Common myeloid progenitor, CD34-positive (primary cell): Measurements from ENCODE around the gene ZNF337.

Experiments used
- CTCF ChIA-PET: fragments of 350-600 bp; sonication (Branson Sonifier 250); formaldehyde crosslinking; loops from one replicate; lab custom pipeline; 2021; ENCODE audit warnings: antibody characterized with exemption; lab: Charles Lee
- POLR2A ChIA-PET: fragments of 350-600 bp; sonication (Branson Sonifier 250); formaldehyde crosslinking; loops from one replicate; lab custom pipeline; 2021; ENCODE audit warnings: antibody characterized with exemption; lab: Charles Lee
- DNase-seq, 3 donors: peaks; one replicate each; pipeline versions ENCODE4 v3.0.0 to v3.0.0-alpha.2; 2013
- H3K27ac ChIP-seq, 2 experiments: 1 replicate in 1 of 2; 2 replicates in 1 of 2; pipeline ENCODE4 v1.7.0; 2013; ENCODE audit warnings: inconsistent platforms in 2 of 2, low read length in 2 of 2, mild to moderate bottlenecking in 2 of 2, low read depth in 1 of 2, moderate library complexity in 1 of 2; ENCODE audit not compliant: severe bottlenecking in 2 of 2, insufficient read depth in 1 of 2, poor library complexity in 1 of 2
- H3K27me3 ChIP-seq, 5 experiments: replicated peaks in 2 of 5; 1 replicate in 3 of 5; 2 replicates in 2 of 5; pipeline versions ENCODE4 v1.6.1 to v1.7.0; 2013; ENCODE audit warnings: low read length in 4 of 5, mild to moderate bottlenecking in 2 of 5, moderate library complexity in 2 of 5, inconsistent platforms in 1 of 5; ENCODE audit not compliant: insufficient read depth in 5 of 5, control insufficient read depth in 4 of 5
- H3K36me3 ChIP-seq, 4 experiments: 1 replicate in 2 of 4; 2 replicates in 2 of 4; pipeline versions ENCODE4 v1.6.1 to v1.7.0; 2013; ENCODE audit warnings: low read length in 3 of 4, control low read depth in 1 of 4, mild to moderate bottlenecking in 1 of 4; ENCODE audit not compliant: control insufficient read depth in 4 of 4, insufficient read depth in 4 of 4
- H3K4me1 ChIP-seq, 4 experiments: 1 replicate in 3 of 4; 2 replicates in 1 of 4; pipeline versions ENCODE4 v1.6.1 to v1.7.1; 2013; ENCODE audit warnings: low read length in 3 of 4, mild to moderate bottlenecking in 3 of 4, control low read depth in 1 of 4, inconsistent platforms in 1 of 4, moderate library complexity in 1 of 4; ENCODE audit not compliant: control insufficient read depth in 4 of 4, insufficient read depth in 4 of 4; ENCODE audit errors: control extremely low read depth in 1 of 4
- H3K4me3 ChIP-seq, 7 experiments: 1 replicate in 4 of 7; 2 replicates in 3 of 7; pipeline versions ENCODE4 v1.5.1 to v1.7.0; 2013; ENCODE audit warnings: mild to moderate bottlenecking in 7 of 7, low read length in 6 of 7, moderate library complexity in 6 of 7, inconsistent platforms in 2 of 7, low read depth in 2 of 7, control low read depth in 1 of 7; ENCODE audit not compliant: insufficient read depth in 4 of 7, control insufficient read depth in 1 of 7; ENCODE audit errors: extremely low read depth in 1 of 7
- H3K9me3 ChIP-seq, 5 experiments: 1 replicate in 4 of 5; 2 replicates in 1 of 5; pipeline versions ENCODE4 v1.6.1 to v1.7.1; 2013; ENCODE audit warnings: low read length in 4 of 5, mild to moderate bottlenecking in 2 of 5, inconsistent platforms in 1 of 5, low read depth in 1 of 5, moderate library complexity in 1 of 5; ENCODE audit not compliant: control insufficient read depth in 4 of 5, insufficient read depth in 2 of 5; ENCODE audit errors: control extremely low read depth in 1 of 5
- WGBS: methylation state at CpG from one replicate; pipeline ENCODE4 v1.1.5; 2013; ENCODE audit not compliant: insufficient coverage; 5-methylcytosine and 5-hydroxymethylcytosine counted together

Gene ZNF337

DNA sequence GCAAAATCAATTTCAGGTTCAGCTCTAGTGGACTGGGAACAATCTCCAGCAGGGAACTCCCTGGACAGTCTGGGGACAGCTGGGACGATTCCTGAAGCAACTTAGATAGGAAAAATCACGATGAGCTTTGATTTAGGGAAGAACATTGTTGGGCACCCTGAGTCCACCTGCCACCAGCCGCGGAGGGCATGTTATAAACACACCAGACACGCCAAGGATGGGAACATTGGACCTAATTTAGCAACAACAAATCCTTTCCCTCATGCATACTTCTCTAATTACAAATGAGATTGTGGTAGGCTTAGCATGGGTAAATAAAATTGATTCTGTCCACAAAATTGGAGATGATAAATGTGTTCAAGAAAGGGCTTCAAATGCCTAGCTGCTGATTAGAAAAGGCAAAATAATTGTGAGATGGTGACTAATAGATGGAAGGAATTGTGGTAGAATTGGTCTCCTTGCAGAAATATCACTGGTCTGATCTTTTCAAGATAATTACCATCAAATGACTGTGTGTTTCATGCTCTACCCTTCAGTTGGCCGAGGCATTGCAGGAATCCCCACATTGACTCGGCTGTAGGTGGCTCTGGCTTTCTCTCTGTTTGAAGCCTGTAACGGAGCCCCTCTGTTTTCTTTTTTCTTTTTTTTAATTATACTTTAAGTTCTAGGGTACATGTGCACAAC, 66.7 kb downstream of the ZNF337 start:
- no peak for DNase-seq
- no peaks in the 10 kb centered on the region for H3K4me1 ChIP-seq
- ChIA-PET CTCF (no interaction called here), POLR2A (no interaction called here)
- peaks cover 0 to 8% (median 2%) of the 10 kb centered on the region in 4 experiments for H3K36me3 ChIP-seq
- peaks cover 0 to 11% (median 10%) of the 10 kb centered on the region in 5 experiments for H3K9me3 ChIP-seq
- WGBS, result 97% methylated on average over 3 of the region's 8 CpGs
- no peaks in the 10 kb centered on the region for H3K27me3 ChIP-seq
- H3K27ac ChIP-seq, result no peak overlapping the region
- no peak overlapping the region for H3K4me3 ChIP-seq

DNA sequence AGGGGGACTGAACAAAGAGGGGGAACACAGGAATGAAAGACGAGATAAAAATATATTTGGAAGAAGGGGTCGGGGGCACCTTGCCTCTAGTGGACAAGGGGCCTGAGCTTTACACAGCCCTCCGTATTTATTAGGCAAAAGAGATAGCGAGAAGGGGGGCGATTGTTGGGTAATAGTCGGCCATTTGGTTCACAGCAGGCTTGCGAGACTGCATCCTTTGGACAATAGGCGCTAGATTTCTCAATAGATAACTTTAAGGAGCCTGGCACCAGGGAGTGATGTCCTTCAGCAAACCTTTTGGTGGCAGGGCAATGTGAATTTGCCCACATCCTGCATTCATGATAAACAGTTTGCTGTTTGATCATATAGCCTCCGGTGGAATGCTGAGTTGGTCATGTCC, 69.9 kb downstream of the ZNF337 start:
- 98% methylated on average over 8 of the region's 9 CpGs for WGBS
- POLR2A ChIA-PET, result no interaction called here

DNA sequence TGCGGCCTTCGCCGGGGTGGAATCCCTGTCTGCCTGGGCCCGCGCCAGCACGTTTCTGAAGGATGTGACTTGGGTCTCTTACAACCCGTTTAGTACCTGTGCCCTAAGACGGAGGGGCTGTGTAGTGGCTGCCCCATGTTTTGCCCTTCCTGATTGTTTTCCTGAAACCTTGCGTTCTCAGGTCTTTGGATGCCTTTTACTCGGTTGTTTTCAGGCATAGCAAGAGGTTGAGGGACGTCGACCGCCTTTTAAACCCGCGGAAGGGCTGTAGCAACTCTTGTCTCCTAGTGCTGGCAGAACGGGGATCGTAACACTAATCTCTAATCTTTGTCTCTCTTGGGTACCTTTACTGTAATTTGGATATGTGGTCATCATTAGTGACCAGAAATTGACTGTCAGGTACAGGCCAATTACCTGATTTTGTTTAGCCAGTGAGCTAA, 72.1 kb downstream of the ZNF337 start:
- H3K27ac ChIP-seq, result peak overlapping the region; percentile 50 to 80
- H3K36me3 ChIP-seq, result peaks cover 0 to 5% (median 3%) of the 10 kb centered on the region in 4 experiments
- CTCF ChIA-PET, result interaction anchor here (1.1 kb wide), 1 partner anchor 25 kb away, joined by 3 read pairs; no protein-coding TSS in a partner anchor
- H3K4me3 ChIP-seq, result peak overlapping the region in 6 of 7 experiments; percentile 57 to 93 (median 86)
- H3K9me3 ChIP-seq, result peaks cover 0 to 9% (median 3%) of the 10 kb centered on the region in 5 experiments
- POLR2A ChIA-PET, result no interaction called here
- DNase-seq, result no peak
- WGBS, result 33% methylated on average over 13 of the region's 17 CpGs
- H3K27me3 ChIP-seq, result no peaks in the 10 kb centered on the region
- peaks cover 0 to 24% (median 18%) of the 10 kb centered on the region in 4 experiments for H3K4me1 ChIP-seq

More for the DNA sequence above, 69.9 kb downstream of the ZNF337 start:
- Histone ChIP-seq H3K27ac (no peak overlapping the region), H3K4me3 (no peak overlapping the region), H3K4me1 (peaks cover 0 to 21% (median 18%) of the 10 kb centered on the region in 4 experiments), H3K27me3 (no peaks in the 10 kb centered on the region), H3K9me3 (peaks cover 0 to 10% (median 7%) of the 10 kb centered on the region in 5 experiments), H3K36me3 (no peaks in the 10 kb centered on the region)
- CTCF ChIA-PET, result no interaction called here
- no peak for DNase-seq
